Measurements from ENCODE around the gene SIAH3. TPM values are rescaled to one million over a fixed set of nuclear protein-coding genes. Genes with fewer than 3 reads are reported as not detected.

The SIAH3 gene
- total RNA-seq, 1 donor from 2014 or later, result not detected

- Histone ChIP-seq H3K27ac (replicated peaks) (no peak overlapping the region), H3K4me3 (no peak overlapping the region), H3K36me3 (no peaks in the 10 kb centered on the region), H3K27me3 (ENCODE audit: low read depth) (peaks cover 68% of the 10 kb centered on the region), H3K4me1 (peaks cover 12% of the 10 kb centered on the region), H3K9me3 (replicated peaks) (peaks cover 12% of the 10 kb centered on the region)
- no peak for DNase-seq
- intact Hi-C loops (cut with micrococcal nuclease), result no loop called here
- TF ChIP-seq CTCF (IDR thresholded peaks at IDR 0.05; ENCODE audit: borderline replicate concordance), result no peak
Measured at GRCh38 chr13:45851956-45852355, 403 bp upstream of the SIAH3 start.

GRCh38 chr13:45850027-45850613 lies 1.4 kb downstream of the SIAH3 start:
- Histone ChIP-seq H3K4me3 (peak overlapping the region; percentile 58), H3K27me3 (ENCODE audit: low read depth) (peaks cover 81% of the 10 kb centered on the region), H3K4me1 (peaks cover 12% of the 10 kb centered on the region), H3K27ac (replicated peaks) (no peak overlapping the region), H3K36me3 (no peaks in the 10 kb centered on the region), H3K9me3 (replicated peaks) (peaks cover 12% of the 10 kb centered on the region)
- intact Hi-C loops (cut with micrococcal nuclease), result no loop called here
- TF ChIP-seq CTCF (IDR thresholded peaks at IDR 0.05; ENCODE audit: borderline replicate concordance), result no peak
- no peak for DNase-seq

GRCh38 chr13:45849408-45849807 lies 2.1 kb downstream of the SIAH3 start:
- Histone ChIP-seq H3K27me3 (ENCODE audit: low read depth) (peaks cover 80% of the 10 kb centered on the region), H3K9me3 (replicated peaks) (peaks cover 5% of the 10 kb centered on the region), H3K36me3 (no peaks in the 10 kb centered on the region), H3K4me1 (peaks cover 12% of the 10 kb centered on the region), H3K4me3 (no peak overlapping the region), H3K27ac (replicated peaks) (no peak overlapping the region)
- DNase-seq, result no peak
- TF ChIP-seq CTCF (IDR thresholded peaks at IDR 0.05; ENCODE audit: borderline replicate concordance), result no peak
- intact Hi-C loops (cut with micrococcal nuclease), result no loop called here

GRCh38 chr13:45847554-45848224 lies 3.9 kb downstream of the SIAH3 start:
- H3K4me1 ChIP-seq, result peaks cover 12% of the 10 kb centered on the region
- H3K36me3 ChIP-seq, result no peaks in the 10 kb centered on the region
- no peak overlapping the region for H3K27ac ChIP-seq (replicated peaks)
- H3K27me3 ChIP-seq (ENCODE audit: low read depth), result peaks cover 65% of the 10 kb centered on the region
- no peaks in the 10 kb centered on the region for H3K9me3 ChIP-seq (replicated peaks)
- DNase-seq, result peak; percentile 29
- H3K4me3 ChIP-seq, result no peak overlapping the region
- intact Hi-C loops (cut with micrococcal nuclease), result no loop called here
- TF ChIP-seq CTCF (IDR thresholded peaks at IDR 0.05; ENCODE audit: borderline replicate concordance), result no peak

GRCh38 chr13:45846681-45847080 lies 4.9 kb downstream of the SIAH3 start:
- peaks cover 56% of the 10 kb centered on the region for H3K27me3 ChIP-seq (ENCODE audit: low read depth)
- peaks cover 12% of the 10 kb centered on the region for H3K4me1 ChIP-seq
- H3K27ac ChIP-seq (replicated peaks), result no peak overlapping the region
- H3K4me3 ChIP-seq, result no peak overlapping the region
- no peak for DNase-seq
- no peaks in the 10 kb centered on the region for H3K9me3 ChIP-seq (replicated peaks)
- intact Hi-C loops (cut with micrococcal nuclease), result no loop called here
- no peaks in the 10 kb centered on the region for H3K36me3 ChIP-seq
- no peak for TF ChIP-seq CTCF (IDR thresholded peaks at IDR 0.05; ENCODE audit: borderline replicate concordance)

All from left ventricle myocardium inferior (tissue), 1 donor.